HUES6 (cell line): ENCODE measurements around the gene MEAF6.

Experiments used
- H3K27ac ChIP-seq: 2 replicates; pipeline ENCODE4 v1.7.0; 2013; ENCODE audit warnings: low read depth, mild to moderate bottlenecking, low read length, inconsistent platforms
- H3K27me3 ChIP-seq: 2 replicates; pipeline ENCODE4 v1.6.1; 2013; ENCODE audit warnings: low read length; ENCODE audit not compliant: control insufficient read depth, insufficient read depth
- H3K36me3 ChIP-seq: 2 replicates; pipeline ENCODE4 v1.6.1; 2013; ENCODE audit warnings: low read length; ENCODE audit not compliant: control insufficient read depth, insufficient read depth
- H3K4me1 ChIP-seq: 2 replicates; pipeline ENCODE4 v1.6.1; 2013; ENCODE audit warnings: low read length; ENCODE audit not compliant: control insufficient read depth, insufficient read depth
- H3K4me3 ChIP-seq: 2 replicates; pipeline ENCODE4 v1.5.1; 2013; ENCODE audit warnings: low read depth, low read length
- H3K9ac ChIP-seq: one replicate; pipeline ENCODE4 v1.6.1; 2013; ENCODE audit warnings: mild to moderate bottlenecking, low read length
- H3K9me3 ChIP-seq: 2 replicates; pipeline ENCODE4 v1.6.1; 2013; ENCODE audit warnings: low read depth, low read length; ENCODE audit not compliant: control insufficient read depth, insufficient read depth

The MEAF6 gene

GRCh38 chr1:37482796-37483744, 31.5 kb downstream of the MEAF6 start:
- Histone ChIP-seq H3K9me3 (no peaks in the 10 kb centered on the region), H3K4me3 (no peak overlapping the region), H3K4me1 (peaks cover 19% of the 10 kb centered on the region), H3K27ac (no peak overlapping the region), H3K9ac (no peak overlapping the region), H3K27me3 (no peaks in the 10 kb centered on the region), H3K36me3 (peaks cover 67% of the 10 kb centered on the region)

- Histone ChIP-seq H3K4me1 (peaks cover 27% of the 10 kb centered on the region), H3K36me3 (peaks cover 72% of the 10 kb centered on the region), H3K27ac (no peak overlapping the region), H3K9ac (no peak overlapping the region), H3K4me3 (no peak overlapping the region), H3K9me3 (no peaks in the 10 kb centered on the region), H3K27me3 (no peaks in the 10 kb centered on the region)
Observed at GRCh38 chr1:37482004-37482785, 32.4 kb downstream of the MEAF6 start.

GRCh38 chr1:37481289-37482003, 33.1 kb downstream of the MEAF6 start:
- H3K4me1 ChIP-seq = peaks cover 33% of the 10 kb centered on the region
- H3K36me3 ChIP-seq = peaks cover 72% of the 10 kb centered on the region
- no peak overlapping the region for H3K27ac ChIP-seq
- no peaks in the 10 kb centered on the region for H3K9me3 ChIP-seq
- H3K4me3 ChIP-seq = no peak overlapping the region
- H3K27me3 ChIP-seq = no peaks in the 10 kb centered on the region
- no peak overlapping the region for H3K9ac ChIP-seq

- H3K36me3 ChIP-seq = peaks cover 78% of the 10 kb centered on the region
- no peak overlapping the region for H3K9ac ChIP-seq
- H3K27me3 ChIP-seq = no peaks in the 10 kb centered on the region
- H3K4me3 ChIP-seq = no peak overlapping the region
- no peak overlapping the region for H3K27ac ChIP-seq
- peaks cover 40% of the 10 kb centered on the region for H3K4me1 ChIP-seq
- H3K9me3 ChIP-seq = no peaks in the 10 kb centered on the region
Observed at GRCh38 chr1:37480581-37481288, 33.8 kb downstream of the MEAF6 start.

GRCh38 chr1:37480125-37480466, 34.5 kb downstream of the MEAF6 start:
- Histone ChIP-seq H3K27me3 (no peaks in the 10 kb centered on the region), H3K4me3 (no peak overlapping the region), H3K9me3 (no peaks in the 10 kb centered on the region), H3K36me3 (peaks cover 81% of the 10 kb centered on the region), H3K27ac (0 out of 2 replicates have a peak overlapping the region, but pooled peaks have one; percentile 58), H3K9ac (no peak overlapping the region), H3K4me1 (peaks cover 46% of the 10 kb centered on the region)

GRCh38 chr1:37479255-37480124, 35.1 kb downstream of the MEAF6 start:
- peak overlapping the region; percentile 18 for H3K9ac ChIP-seq
- peaks cover 49% of the 10 kb centered on the region for H3K4me1 ChIP-seq
- no peaks in the 10 kb centered on the region for H3K9me3 ChIP-seq
- no peak overlapping the region for H3K4me3 ChIP-seq
- no peaks in the 10 kb centered on the region for H3K27me3 ChIP-seq
- H3K27ac ChIP-seq = peak overlapping the region; percentile 58; the same call in 1 of the 2 replicates
- H3K36me3 ChIP-seq = peaks cover 77% of the 10 kb centered on the region

GRCh38 chr1:37478890-37479254, 35.7 kb downstream of the MEAF6 start:
- peaks cover 71% of the 10 kb centered on the region for H3K36me3 ChIP-seq
- H3K4me3 ChIP-seq = no peak overlapping the region
- peak overlapping the region; percentile 67 for H3K9ac ChIP-seq
- H3K27ac ChIP-seq = peak overlapping the region; percentile 58; the same call in 1 of the 2 replicates
- H3K27me3 ChIP-seq = peaks cover 3% of the 10 kb centered on the region
- H3K9me3 ChIP-seq = no peaks in the 10 kb centered on the region
- peaks cover 51% of the 10 kb centered on the region for H3K4me1 ChIP-seq

GRCh38 chr1:37478451-37478881, 36.1 kb downstream of the MEAF6 start:
- H3K9me3 ChIP-seq = no peaks in the 10 kb centered on the region
- no peak overlapping the region for H3K27ac ChIP-seq
- peaks cover 67% of the 10 kb centered on the region for H3K36me3 ChIP-seq
- peaks cover 7% of the 10 kb centered on the region for H3K27me3 ChIP-seq
- H3K9ac ChIP-seq = peak overlapping the region; percentile 67
- no peak overlapping the region for H3K4me3 ChIP-seq
- H3K4me1 ChIP-seq = peaks cover 55% of the 10 kb centered on the region

- H3K4me3 ChIP-seq = peak overlapping the region; percentile 98
- H3K9ac ChIP-seq = peak overlapping the region; percentile 67
- H3K27me3 ChIP-seq = peaks cover 12% of the 10 kb centered on the region
- H3K27ac ChIP-seq = peak overlapping the region; percentile 67; the same call in 1 of the 2 replicates
- no peaks in the 10 kb centered on the region for H3K9me3 ChIP-seq
- peaks cover 62% of the 10 kb centered on the region for H3K36me3 ChIP-seq
- H3K4me1 ChIP-seq = peaks cover 58% of the 10 kb centered on the region
Observed at GRCh38 chr1:37477946-37478345, 36.6 kb downstream of the MEAF6 start.
